Stimulated activated CD8-positive, alpha-beta memory T cell treated with anti-CD3 and anti-CD28 coated beads, Interleukin-15, amount 100 ng/mL, for 48 hours (primary cell): ENCODE results near the gene MPST.

ENCODE experiments used
- DNase-seq, 2 donors: peaks; one replicate each; pipeline ENCODE4 v3.0.0-alpha.2; 2020; ENCODE audit warnings: low read depth in 2 of 2

The MPST gene

GRCh38 chr22:37079158-37079557 lies 59.6 kb downstream of the MPST start:
- no peak for DNase-seq
